AG09319 (cell line): ENCODE measurements around the gene SLC25A3.
"Not testable (repeated sequence)": the region's sequence is repeated elsewhere in the genome, so short reads cannot be mapped to it uniquely, and the experiment has no call there.

Experiments
- DNase-seq: peaks from one replicate; pipeline ENCODE4 v3.0.0-alpha.2; 2010; ENCODE audit warnings: low read depth; ENCODE audit errors: extremely low read depth
- CTCF ChIP-seq: IDR thresholded peaks from 2 replicates; pipeline ENCODE4 v1.5.1; 2011; ENCODE audit warnings: low read depth, mild to moderate bottlenecking, inconsistent platforms, low read length, moderate library complexity

SLC25A3 gene

DNA sequence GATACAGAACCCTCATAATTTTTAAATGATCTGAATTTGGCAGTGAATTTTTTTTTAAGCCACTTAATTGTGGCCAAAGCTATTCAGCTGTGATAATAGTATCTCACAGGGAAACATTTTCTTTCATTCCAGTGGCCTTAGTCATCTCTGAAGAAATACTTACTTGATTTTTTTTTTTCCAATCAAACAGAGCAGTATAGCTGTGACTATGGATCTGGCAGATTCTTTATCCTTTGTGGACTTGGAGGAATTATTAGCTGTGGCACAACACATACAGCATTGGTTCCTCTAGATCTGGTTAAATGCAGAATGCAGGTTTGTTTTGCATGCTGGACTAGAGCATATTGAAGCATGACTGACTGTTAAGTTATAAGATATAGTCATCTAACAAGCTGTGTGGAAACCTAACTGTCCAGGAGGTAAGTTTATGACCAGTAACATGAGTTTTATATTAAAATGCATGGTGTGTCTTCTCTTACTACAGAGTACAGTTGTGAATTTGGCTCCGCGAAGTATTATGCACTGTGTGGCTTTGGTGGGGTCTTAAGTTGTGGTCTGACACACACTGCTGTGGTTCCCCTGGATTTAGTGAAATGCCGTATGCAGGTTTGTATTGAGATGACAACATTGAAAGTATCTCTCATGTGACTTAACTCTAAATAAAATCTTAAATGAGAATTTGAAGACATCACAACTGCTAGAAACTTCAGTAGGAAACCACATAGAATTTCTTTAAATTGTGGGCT is 1.9 kb downstream of the SLC25A3 start:
- no peak for TF ChIP-seq CTCF
- DNase-seq = no peak

- not testable (repeated sequence) for DNase-seq
Measured at GRCh38 chr12:98597313-98597712, 3.8 kb downstream of the SLC25A3 start.

DNA sequence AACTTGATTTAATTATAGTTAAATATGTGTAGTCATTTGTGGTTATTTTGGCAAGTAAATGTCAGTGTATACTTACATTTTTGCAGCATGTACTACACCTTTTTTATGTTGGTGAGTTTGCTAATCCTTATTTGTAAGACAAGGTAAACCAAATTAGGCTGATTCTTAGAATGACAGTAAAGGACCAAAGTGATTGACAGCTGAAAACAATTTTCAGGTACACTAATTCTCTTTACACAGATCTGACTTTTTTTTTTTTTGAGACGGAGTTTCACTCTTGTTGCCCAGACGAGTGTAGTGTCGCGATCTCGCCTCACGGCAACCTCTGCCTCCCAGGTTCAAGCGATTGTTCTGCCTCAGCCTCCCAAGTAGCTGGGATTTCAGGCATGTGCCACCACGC is 8.4 kb downstream of the SLC25A3 start:
- DNase-seq = no peak
- no peak for TF ChIP-seq CTCF

DNA sequence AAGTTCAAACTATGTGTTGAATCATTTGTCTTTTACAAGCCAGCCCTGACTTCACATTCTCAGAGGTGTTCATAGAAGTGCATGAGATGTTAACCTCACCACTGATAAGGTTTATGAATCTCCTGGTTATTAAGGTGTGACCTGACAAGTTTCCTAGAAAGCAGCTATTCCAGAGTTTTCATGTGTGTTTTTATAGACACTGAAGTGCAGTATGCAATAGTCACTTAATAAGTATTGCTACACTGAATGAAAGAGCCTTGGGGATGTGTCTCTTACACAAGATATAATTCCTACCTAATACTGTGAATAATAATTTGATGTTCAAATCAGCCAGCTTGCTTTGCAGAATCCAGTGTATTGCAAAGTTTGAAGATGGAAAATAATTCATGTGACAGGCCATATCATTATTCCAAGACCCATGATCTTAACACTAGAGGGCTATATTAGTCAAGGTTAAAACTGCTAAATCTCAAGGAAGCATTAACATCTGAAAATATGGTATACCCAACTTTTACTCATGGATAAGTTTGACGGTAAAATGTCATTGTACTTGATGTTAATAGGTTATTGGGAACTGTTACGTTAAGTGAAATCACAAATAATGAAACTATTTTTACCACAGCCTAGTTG is 13.0 kb downstream of the SLC25A3 start:
- TF ChIP-seq CTCF = no peak
- no peak for DNase-seq

- no peak for DNase-seq
- no peak for TF ChIP-seq CTCF
Measured at GRCh38 chr12:98610596-98610995, 17.1 kb downstream of the SLC25A3 start.

- no peak for DNase-seq
- no peak for TF ChIP-seq CTCF
Measured at GRCh38 chr12:98612696-98613334, 19.3 kb downstream of the SLC25A3 start.

DNA sequence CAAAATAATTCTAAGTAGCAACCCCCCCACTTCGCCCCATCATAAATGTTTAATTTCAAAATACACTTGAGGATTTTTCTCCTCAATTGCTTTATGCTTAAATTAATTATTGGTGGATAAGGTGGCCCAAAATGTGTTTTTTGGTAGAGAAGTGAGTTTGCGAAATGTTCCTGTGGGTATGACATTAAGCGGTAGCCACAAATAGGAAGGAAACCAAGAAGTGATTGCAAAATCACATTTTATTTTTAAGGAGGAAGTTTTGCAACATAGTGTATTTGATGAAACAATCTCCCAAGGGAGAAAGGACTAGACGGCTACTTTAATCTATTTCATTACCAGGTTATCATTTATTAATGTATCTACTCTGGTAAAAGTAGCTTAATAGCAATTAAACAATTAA is 25.5 kb downstream of the SLC25A3 start:
- no peak for TF ChIP-seq CTCF
- DNase-seq = peak; percentile 36
